WTC11 (cell line): ENCODE data around the gene CPT2. TPM values are rescaled to one million over a fixed set of nuclear protein-coding genes. Genes with fewer than 3 reads are reported as not detected.

ENCODE experiments used
- ATAC-seq: fragments of 200-7000 bp; cut with Tn5 transposase; 2 replicates; pipeline ENCODE4 v1.10.0; 2021; ENCODE audit warnings: mild to moderate bottlenecking, moderate library complexity
- CTCF ChIA-PET: fragments of 300-600 bp; sonication (Branson Sonifier 250); formaldehyde crosslinking; loops from one replicate; lab custom pipeline; 2021; ENCODE audit warnings: antibody characterized with exemption; lab: Charles Lee
- POLR2A ChIA-PET: fragments of 350-600 bp; sonication (Branson Sonifier 250); formaldehyde crosslinking; loops from one replicate; lab custom pipeline; 2021; ENCODE audit warnings: antibody characterized with exemption; lab: Charles Lee
- DNase-seq: peaks from one replicate; pipeline ENCODE4 v3.0.0; 2021; ENCODE audit warnings: low spot score
- H3K27ac Mint-ChIP-seq: 2 replicates; pipeline ENCODE4 v1.8.0; 2021; ENCODE audit warnings: mixed read lengths
- H3K27me3 Mint-ChIP-seq: 2 replicates; pipeline ENCODE4 v1.8.0; 2021; ENCODE audit warnings: low read depth, mild to moderate bottlenecking, moderate library complexity, mixed read lengths
- H3K36me3 Mint-ChIP-seq: 2 replicates; pipeline ENCODE4 v1.8.0; 2021; ENCODE audit warnings: mixed read lengths
- H3K4me1 Mint-ChIP-seq: 2 replicates; pipeline ENCODE4 v1.8.0; 2022; ENCODE audit warnings: mixed read lengths
- H3K4me3 Mint-ChIP-seq: 2 replicates; pipeline ENCODE4 v1.8.0; 2021; ENCODE audit warnings: mild to moderate bottlenecking, moderate library complexity, mixed read lengths
- H3K9me3 Mint-ChIP-seq: 2 replicates; pipeline ENCODE4 v1.8.0; 2021; ENCODE audit warnings: mixed read lengths
- CREM ChIP-seq: sonication (generic); formaldehyde crosslinking; IDR thresholded peaks from 2 replicates; pipeline ENCODE4 v1.8.1; 2022; ENCODE audit warnings: mild to moderate bottlenecking, missing genetic modification reagents, moderate library complexity
- KAT7 ChIP-seq: sonication (generic); formaldehyde crosslinking; IDR thresholded peaks from 2 replicates; pipeline ENCODE4 v1.8.1; 2023; ENCODE audit warnings: missing genetic modification reagents, mild to moderate bottlenecking, borderline replicate concordance
- SP1 ChIP-seq: sonication (generic); formaldehyde crosslinking; conservative IDR thresholded peaks from 2 replicates; pipeline ENCODE4 v1.8.1; 2022; ENCODE audit warnings: missing genetic modification reagents
- ZBTB21 ChIP-seq: sonication (generic); formaldehyde crosslinking; IDR thresholded peaks from 2 replicates; pipeline ENCODE4 v1.8.1; 2023; ENCODE audit warnings: mild to moderate bottlenecking, missing genetic modification reagents, borderline replicate concordance
- ZNF219 ChIP-seq: sonication (generic); formaldehyde crosslinking; IDR thresholded peaks from 2 replicates; pipeline ENCODE4 v1.8.0; 2023; ENCODE audit warnings: missing genetic modification reagents, mild to moderate bottlenecking, borderline replicate concordance
- ZNF416 ChIP-seq: fragments of 250-450 bp; sonication (Bioruptor Pico); IDR thresholded peaks from 2 replicates; pipeline ENCODE4 v1.9.0; 2021; ENCODE audit warnings: mild to moderate bottlenecking, inconsistent platforms
- total RNA-seq: library from RNA; stranded (reverse); gene quantifications from 3 replicates; pipeline ENCODE4 v1.2.3, GENCODE V29; 2021
- TF ChIP-seq, protein P1 (sequence below): fragments of 250-450 bp; sonication (Bioruptor Pico); IDR thresholded peaks from 2 replicates; pipeline ENCODE4 v1.9.0; 2021; ENCODE audit warnings: mild to moderate bottlenecking, borderline replicate concordance
- TF ChIP-seq, protein P2 (sequence below): fragments of 250-450 bp; sonication (Bioruptor Pico); IDR thresholded peaks from 2 replicates; pipeline ENCODE4 v1.9.0; 2021; ENCODE audit warnings: mild to moderate bottlenecking
- TF ChIP-seq, protein P3 (sequence below): fragments of 200-600 bp; IDR thresholded peaks from 2 replicates; pipeline ENCODE4 v1.8.0; 2022; ENCODE audit warnings: antibody characterized with exemption
- TF ChIP-seq, protein P4 (sequence below): sonication (generic); formaldehyde crosslinking; IDR thresholded peaks from 2 replicates; pipeline ENCODE4 v1.8.1; 2023; ENCODE audit warnings: mild to moderate bottlenecking, moderate library complexity, missing genetic modification reagents
- TF ChIP-seq, protein P5 (sequence below): sonication (generic); formaldehyde crosslinking; IDR thresholded peaks from 2 replicates; pipeline ENCODE4 v1.8.1; 2023; ENCODE audit warnings: mild to moderate bottlenecking, missing genetic modification reagents, moderate library complexity
- TF ChIP-seq, protein P6 (sequence below): sonication (generic); formaldehyde crosslinking; IDR thresholded peaks from 2 replicates; pipeline ENCODE4 v1.8.0; 2022; ENCODE audit warnings: mild to moderate bottlenecking, missing genetic modification reagents
- TF ChIP-seq, protein P7 (sequence below): sonication (generic); formaldehyde crosslinking; IDR thresholded peaks from 2 replicates; pipeline ENCODE4 v1.8.1; 2023; ENCODE audit warnings: mild to moderate bottlenecking, missing genetic modification reagents, borderline replicate concordance
- TF ChIP-seq, protein P8 (sequence below): sonication (generic); formaldehyde crosslinking; IDR thresholded peaks from 2 replicates; pipeline ENCODE4 v1.8.0; 2022; ENCODE audit warnings: mild to moderate bottlenecking, missing genetic modification reagents

The CPT2 gene
- total RNA-seq, 1 experiment from 2014 or later: 33.7 TPM

DNA sequence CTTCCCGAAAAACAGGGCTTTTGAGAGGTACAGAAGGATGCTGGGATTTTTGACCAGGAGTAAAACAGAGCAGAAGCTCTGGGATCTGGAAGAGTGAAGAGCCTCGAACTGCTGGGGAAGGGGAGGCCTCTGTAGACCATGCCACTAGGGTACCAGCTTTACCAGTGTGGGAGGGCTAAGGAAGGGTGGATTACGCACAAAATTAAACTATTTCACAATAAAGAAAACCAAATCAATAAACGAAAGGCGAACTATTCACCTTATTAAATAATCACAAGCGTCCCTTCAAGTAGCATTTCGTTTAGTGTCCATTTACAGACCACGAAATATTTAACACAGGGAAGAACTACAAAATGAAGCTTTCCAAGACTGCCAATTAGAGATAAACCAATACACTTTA is 23.1 kb downstream of the CPT2 start (continued):
- TF ChIP-seq, protein P1, sequence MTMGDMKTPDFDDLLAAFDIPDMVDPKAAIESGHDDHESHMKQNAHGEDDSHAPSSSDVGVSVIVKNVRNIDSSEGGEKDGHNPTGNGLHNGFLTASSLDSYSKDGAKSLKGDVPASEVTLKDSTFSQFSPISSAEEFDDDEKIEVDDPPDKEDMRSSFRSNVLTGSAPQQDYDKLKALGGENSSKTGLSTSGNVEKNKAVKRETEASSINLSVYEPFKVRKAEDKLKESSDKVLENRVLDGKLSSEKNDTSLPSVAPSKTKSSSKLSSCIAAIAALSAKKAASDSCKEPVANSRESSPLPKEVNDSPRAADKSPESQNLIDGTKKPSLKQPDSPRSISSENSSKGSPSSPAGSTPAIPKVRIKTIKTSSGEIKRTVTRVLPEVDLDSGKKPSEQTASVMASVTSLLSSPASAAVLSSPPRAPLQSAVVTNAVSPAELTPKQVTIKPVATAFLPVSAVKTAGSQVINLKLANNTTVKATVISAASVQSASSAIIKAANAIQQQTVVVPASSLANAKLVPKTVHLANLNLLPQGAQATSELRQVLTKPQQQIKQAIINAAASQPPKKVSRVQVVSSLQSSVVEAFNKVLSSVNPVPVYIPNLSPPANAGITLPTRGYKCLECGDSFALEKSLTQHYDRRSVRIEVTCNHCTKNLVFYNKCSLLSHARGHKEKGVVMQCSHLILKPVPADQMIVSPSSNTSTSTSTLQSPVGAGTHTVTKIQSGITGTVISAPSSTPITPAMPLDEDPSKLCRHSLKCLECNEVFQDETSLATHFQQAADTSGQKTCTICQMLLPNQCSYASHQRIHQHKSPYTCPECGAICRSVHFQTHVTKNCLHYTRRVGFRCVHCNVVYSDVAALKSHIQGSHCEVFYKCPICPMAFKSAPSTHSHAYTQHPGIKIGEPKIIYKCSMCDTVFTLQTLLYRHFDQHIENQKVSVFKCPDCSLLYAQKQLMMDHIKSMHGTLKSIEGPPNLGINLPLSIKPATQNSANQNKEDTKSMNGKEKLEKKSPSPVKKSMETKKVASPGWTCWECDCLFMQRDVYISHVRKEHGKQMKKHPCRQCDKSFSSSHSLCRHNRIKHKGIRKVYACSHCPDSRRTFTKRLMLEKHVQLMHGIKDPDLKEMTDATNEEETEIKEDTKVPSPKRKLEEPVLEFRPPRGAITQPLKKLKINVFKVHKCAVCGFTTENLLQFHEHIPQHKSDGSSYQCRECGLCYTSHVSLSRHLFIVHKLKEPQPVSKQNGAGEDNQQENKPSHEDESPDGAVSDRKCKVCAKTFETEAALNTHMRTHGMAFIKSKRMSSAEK (CRISPR knock-in tag): no peak
- TF ChIP-seq, protein P2, sequence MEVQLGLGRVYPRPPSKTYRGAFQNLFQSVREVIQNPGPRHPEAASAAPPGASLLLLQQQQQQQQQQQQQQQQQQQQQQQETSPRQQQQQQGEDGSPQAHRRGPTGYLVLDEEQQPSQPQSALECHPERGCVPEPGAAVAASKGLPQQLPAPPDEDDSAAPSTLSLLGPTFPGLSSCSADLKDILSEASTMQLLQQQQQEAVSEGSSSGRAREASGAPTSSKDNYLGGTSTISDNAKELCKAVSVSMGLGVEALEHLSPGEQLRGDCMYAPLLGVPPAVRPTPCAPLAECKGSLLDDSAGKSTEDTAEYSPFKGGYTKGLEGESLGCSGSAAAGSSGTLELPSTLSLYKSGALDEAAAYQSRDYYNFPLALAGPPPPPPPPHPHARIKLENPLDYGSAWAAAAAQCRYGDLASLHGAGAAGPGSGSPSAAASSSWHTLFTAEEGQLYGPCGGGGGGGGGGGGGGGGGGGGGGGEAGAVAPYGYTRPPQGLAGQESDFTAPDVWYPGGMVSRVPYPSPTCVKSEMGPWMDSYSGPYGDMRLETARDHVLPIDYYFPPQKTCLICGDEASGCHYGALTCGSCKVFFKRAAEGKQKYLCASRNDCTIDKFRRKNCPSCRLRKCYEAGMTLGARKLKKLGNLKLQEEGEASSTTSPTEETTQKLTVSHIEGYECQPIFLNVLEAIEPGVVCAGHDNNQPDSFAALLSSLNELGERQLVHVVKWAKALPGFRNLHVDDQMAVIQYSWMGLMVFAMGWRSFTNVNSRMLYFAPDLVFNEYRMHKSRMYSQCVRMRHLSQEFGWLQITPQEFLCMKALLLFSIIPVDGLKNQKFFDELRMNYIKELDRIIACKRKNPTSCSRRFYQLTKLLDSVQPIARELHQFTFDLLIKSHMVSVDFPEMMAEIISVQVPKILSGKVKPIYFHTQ (CRISPR knock-in tag): no peak
- TF ChIP-seq ZNF219 (CRISPR knock-in tag): no peak
- TF ChIP-seq, protein P3, sequence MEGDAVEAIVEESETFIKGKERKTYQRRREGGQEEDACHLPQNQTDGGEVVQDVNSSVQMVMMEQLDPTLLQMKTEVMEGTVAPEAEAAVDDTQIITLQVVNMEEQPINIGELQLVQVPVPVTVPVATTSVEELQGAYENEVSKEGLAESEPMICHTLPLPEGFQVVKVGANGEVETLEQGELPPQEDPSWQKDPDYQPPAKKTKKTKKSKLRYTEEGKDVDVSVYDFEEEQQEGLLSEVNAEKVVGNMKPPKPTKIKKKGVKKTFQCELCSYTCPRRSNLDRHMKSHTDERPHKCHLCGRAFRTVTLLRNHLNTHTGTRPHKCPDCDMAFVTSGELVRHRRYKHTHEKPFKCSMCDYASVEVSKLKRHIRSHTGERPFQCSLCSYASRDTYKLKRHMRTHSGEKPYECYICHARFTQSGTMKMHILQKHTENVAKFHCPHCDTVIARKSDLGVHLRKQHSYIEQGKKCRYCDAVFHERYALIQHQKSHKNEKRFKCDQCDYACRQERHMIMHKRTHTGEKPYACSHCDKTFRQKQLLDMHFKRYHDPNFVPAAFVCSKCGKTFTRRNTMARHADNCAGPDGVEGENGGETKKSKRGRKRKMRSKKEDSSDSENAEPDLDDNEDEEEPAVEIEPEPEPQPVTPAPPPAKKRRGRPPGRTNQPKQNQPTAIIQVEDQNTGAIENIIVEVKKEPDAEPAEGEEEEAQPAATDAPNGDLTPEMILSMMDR: no peak
- TF ChIP-seq ZBTB21 (CRISPR knock-in tag): no peak
- TF ChIP-seq, all 79 proteins: peak for 0

DNA sequence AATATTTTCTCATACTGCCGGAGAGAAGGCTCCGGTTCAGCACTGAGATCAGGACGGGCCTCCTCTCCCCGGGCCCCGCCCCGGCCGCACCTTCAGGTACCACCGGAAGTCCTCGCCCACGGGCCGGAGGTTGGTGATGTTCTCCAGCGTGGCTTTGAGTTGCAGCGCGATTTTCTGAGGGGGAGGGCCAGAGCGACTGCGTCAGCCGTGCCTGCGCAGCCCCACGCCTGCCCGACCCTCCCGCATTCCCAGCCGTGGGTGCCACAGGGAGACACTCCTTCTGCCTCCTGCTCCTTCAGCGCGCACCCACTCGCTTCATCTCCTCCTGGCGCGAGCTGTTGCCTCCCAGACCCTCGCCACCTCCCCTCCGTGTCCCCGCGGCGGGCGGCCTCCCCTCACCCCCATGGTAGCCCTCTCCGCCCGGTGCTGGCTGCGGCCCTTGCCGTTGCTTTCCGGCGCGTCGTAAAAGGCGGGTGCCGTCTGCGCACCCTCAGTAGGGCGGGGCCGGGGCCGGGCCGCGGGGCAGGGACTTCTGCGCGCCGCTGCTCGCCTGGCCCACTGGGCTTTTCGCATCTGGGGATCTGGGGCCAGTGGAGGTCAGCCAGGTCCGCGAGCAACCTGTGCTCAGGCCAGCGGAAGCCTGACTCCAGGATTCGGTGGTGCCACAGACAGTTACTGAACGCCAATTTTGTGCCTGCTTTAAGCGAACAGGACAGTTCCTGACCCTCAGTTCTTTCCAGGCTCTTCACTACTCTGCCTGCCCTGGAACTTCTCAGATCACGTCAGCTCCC is 23.7 kb downstream of the CPT2 start, which contains the start of gene CZIB:
TSS of gene CZIB (minus strand) at position 464 of the 791 bp plus-strand sequence. CDS start at position 405, 59 bp downstream.
- DNase-seq (peak; percentile 94), ATAC-seq (peak; percentile 94)
- Mint-ChIP-seq H3K4me3 (peak within 1 kb of the TSS; percentile 88), H3K27ac (peak within 1 kb of the TSS; percentile 97), H3K27me3 (peaks cover 5% of the 10 kb centered on the region; the same call in 1 of the 2 replicates), H3K4me1 (peaks cover 13% of the 10 kb centered on the region), H3K36me3 (no peaks in the 10 kb centered on the region), H3K9me3 (no peaks in the 10 kb centered on the region)
- ChIA-PET POLR2A (no interaction called here), CTCF (interaction anchor here (1.0 kb wide), 1 partner anchor 173 kb away, joined by 3 read pairs; no protein-coding TSS in a partner anchor)
- TF ChIP-seq, protein P4, sequence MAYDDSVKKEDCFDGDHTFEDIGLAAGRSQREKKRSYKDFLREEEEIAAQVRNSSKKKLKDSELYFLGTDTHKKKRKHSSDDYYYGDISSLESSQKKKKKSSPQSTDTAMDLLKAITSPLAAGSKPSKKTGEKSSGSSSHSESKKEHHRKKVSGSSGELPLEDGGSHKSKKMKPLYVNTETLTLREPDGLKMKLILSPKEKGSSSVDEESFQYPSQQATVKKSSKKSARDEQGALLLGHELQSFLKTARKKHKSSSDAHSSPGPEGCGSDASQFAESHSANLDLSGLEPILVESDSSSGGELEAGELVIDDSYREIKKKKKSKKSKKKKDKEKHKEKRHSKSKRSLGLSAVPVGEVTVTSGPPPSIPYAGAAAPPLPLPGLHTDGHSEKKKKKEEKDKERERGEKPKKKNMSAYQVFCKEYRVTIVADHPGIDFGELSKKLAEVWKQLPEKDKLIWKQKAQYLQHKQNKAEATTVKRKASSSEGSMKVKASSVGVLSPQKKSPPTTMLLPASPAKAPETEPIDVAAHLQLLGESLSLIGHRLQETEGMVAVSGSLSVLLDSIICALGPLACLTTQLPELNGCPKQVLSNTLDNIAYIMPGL (CRISPR knock-in tag): peak; percentile 82; the same call in 1 of the 2 replicates
- TF ChIP-seq ZNF416 (CRISPR knock-in tag) (peak; percentile 53; the same call in 1 of the 2 replicates), SP1 (peak; percentile 89; the same call in 1 of the 2 replicates), CREM (CRISPR knock-in tag) (0 out of 2 replicates have a peak, but pooled peaks have one; percentile 45), KAT7 (CRISPR knock-in tag) (peak; percentile 86)
- TF ChIP-seq, protein P5, sequence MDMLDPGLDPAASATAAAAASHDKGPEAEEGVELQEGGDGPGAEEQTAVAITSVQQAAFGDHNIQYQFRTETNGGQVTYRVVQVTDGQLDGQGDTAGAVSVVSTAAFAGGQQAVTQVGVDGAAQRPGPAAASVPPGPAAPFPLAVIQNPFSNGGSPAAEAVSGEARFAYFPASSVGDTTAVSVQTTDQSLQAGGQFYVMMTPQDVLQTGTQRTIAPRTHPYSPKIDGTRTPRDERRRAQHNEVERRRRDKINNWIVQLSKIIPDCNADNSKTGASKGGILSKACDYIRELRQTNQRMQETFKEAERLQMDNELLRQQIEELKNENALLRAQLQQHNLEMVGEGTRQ (CRISPR knock-in tag): no peak; the same call in 1 of the 2 replicates
- TF ChIP-seq, protein P6, sequence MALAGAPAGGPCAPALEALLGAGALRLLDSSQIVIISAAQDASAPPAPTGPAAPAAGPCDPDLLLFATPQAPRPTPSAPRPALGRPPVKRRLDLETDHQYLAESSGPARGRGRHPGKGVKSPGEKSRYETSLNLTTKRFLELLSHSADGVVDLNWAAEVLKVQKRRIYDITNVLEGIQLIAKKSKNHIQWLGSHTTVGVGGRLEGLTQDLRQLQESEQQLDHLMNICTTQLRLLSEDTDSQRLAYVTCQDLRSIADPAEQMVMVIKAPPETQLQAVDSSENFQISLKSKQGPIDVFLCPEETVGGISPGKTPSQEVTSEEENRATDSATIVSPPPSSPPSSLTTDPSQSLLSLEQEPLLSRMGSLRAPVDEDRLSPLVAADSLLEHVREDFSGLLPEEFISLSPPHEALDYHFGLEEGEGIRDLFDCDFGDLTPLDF (CRISPR knock-in tag): no peak
- TF ChIP-seq, protein P7, sequence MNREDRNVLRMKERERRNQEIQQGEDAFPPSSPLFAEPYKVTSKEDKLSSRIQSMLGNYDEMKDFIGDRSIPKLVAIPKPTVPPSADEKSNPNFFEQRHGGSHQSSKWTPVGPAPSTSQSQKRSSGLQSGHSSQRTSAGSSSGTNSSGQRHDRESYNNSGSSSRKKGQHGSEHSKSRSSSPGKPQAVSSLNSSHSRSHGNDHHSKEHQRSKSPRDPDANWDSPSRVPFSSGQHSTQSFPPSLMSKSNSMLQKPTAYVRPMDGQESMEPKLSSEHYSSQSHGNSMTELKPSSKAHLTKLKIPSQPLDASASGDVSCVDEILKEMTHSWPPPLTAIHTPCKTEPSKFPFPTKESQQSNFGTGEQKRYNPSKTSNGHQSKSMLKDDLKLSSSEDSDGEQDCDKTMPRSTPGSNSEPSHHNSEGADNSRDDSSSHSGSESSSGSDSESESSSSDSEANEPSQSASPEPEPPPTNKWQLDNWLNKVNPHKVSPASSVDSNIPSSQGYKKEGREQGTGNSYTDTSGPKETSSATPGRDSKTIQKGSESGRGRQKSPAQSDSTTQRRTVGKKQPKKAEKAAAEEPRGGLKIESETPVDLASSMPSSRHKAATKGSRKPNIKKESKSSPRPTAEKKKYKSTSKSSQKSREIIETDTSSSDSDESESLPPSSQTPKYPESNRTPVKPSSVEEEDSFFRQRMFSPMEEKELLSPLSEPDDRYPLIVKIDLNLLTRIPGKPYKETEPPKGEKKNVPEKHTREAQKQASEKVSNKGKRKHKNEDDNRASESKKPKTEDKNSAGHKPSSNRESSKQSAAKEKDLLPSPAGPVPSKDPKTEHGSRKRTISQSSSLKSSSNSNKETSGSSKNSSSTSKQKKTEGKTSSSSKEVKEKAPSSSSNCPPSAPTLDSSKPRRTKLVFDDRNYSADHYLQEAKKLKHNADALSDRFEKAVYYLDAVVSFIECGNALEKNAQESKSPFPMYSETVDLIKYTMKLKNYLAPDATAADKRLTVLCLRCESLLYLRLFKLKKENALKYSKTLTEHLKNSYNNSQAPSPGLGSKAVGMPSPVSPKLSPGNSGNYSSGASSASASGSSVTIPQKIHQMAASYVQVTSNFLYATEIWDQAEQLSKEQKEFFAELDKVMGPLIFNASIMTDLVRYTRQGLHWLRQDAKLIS (CRISPR knock-in tag): peak; percentile 78; the same call in 1 of the 2 replicates
- TF ChIP-seq, protein P8, sequence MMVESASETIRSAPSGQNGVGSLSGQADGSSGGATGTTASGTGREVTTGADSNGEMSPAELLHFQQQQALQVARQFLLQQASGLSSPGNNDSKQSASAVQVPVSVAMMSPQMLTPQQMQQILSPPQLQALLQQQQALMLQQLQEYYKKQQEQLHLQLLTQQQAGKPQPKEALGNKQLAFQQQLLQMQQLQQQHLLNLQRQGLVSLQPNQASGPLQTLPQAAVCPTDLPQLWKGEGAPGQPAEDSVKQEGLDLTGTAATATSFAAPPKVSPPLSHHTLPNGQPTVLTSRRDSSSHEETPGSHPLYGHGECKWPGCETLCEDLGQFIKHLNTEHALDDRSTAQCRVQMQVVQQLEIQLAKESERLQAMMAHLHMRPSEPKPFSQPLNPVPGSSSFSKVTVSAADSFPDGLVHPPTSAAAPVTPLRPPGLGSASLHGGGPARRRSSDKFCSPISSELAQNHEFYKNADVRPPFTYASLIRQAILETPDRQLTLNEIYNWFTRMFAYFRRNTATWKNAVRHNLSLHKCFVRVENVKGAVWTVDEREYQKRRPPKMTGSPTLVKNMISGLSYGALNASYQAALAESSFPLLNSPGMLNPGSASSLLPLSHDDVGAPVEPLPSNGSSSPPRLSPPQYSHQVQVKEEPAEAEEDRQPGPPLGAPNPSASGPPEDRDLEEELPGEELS (CRISPR knock-in tag): peak; percentile 55; the same call in 1 of the 2 replicates
